IMR-90 (cell line): ENCODE measurements around the gene FH. TPM values are rescaled to one million over a fixed set of nuclear protein-coding genes. Genes with fewer than 3 reads are reported as not detected.

Experiments
- ATAC-seq: fragments of 200-7000 bp; cut with Tn5 transposase; 2 replicates; pipeline ENCODE4 v1.9.1; 2020; ENCODE audit warnings: low read depth, mild to moderate bottlenecking, moderate library complexity
- BruUV-seq: library from RNA; stranded (reverse); fragments of 400-500 nt; replicated peaks from 2 replicates; lab custom pipeline; 2021; lab: Mats Ljungman, UMichigan
- CTCF ChIA-PET: fragments of 300-600 bp; formaldehyde crosslinking; extraction: SDS; loops from one replicate; lab custom pipeline; 2021; ENCODE audit warnings: antibody characterized with exemption; lab: Yijun Ruan, JAX
- POLR2A ChIA-PET: fragments of 300-600 bp; sonication (Branson Sonifier 250); formaldehyde crosslinking; loops from one replicate; lab custom pipeline; 2022; ENCODE audit warnings: antibody characterized with exemption; ENCODE audit not compliant: unreplicated experiment; lab: Charles Lee
- DNase-seq: peaks from one replicate; pipeline ENCODE4 v3.0.0; 2013
- H2AFZ ChIP-seq: replicated peaks from 2 replicates; pipeline ENCODE3; 2013; ENCODE audit warnings: low read length, mild to moderate bottlenecking; ENCODE audit not compliant: poor library complexity
- H2AK5ac ChIP-seq: 2 replicates; pipeline ENCODE4 v1.6.1; 2013; ENCODE audit warnings: low read depth, low read length, inconsistent platforms
- H2AK9ac ChIP-seq: replicated peaks from 2 replicates; pipeline ENCODE3; 2013; ENCODE audit warnings: mild to moderate bottlenecking, low read depth, low read length, moderate library complexity; ENCODE audit not compliant: poor library complexity
- H2BK120ac ChIP-seq: 2 replicates; pipeline ENCODE4 v1.6.1; 2013; ENCODE audit warnings: low read depth, low read length, inconsistent platforms
- H2BK15ac ChIP-seq: 3 replicates; pipeline ENCODE4 v1.6.1; 2013; ENCODE audit warnings: low read depth, low read length, inconsistent platforms
- H2BK20ac ChIP-seq: 2 replicates; pipeline ENCODE4 v1.6.1; 2013; ENCODE audit warnings: low read depth, mild to moderate bottlenecking, inconsistent platforms, low read length, moderate library complexity
- H2BK5ac ChIP-seq: 2 replicates; pipeline ENCODE4 v1.6.1; 2013; ENCODE audit warnings: mild to moderate bottlenecking, low read depth, low read length, inconsistent platforms; ENCODE audit not compliant: poor library complexity, severe bottlenecking
- H3K14ac ChIP-seq: replicated peaks from 2 replicates; pipeline ENCODE4 v1.6.1; 2013; ENCODE audit warnings: low read depth, low read length, inconsistent platforms
- H3K18ac ChIP-seq: 2 replicates; pipeline ENCODE4 v1.6.1; 2013; ENCODE audit warnings: low read depth, low read length, control low read depth
- H3K23ac ChIP-seq: 2 replicates; pipeline ENCODE4 v1.6.1; 2013; ENCODE audit warnings: low read depth, low read length, inconsistent platforms
- H3K27ac ChIP-seq: 2 replicates; pipeline ENCODE4 v1.5.1; 2013; ENCODE audit warnings: mild to moderate bottlenecking, control low read depth, low read length; ENCODE audit not compliant: insufficient read depth
- H3K27me3 ChIP-seq: 2 replicates; pipeline ENCODE4 v1.6.1; 2013; ENCODE audit warnings: low read length; ENCODE audit not compliant: control insufficient read depth, insufficient read depth
- H3K36me3 ChIP-seq: 2 replicates; pipeline ENCODE4 v1.6.1; 2013; ENCODE audit warnings: low read length, mixed read lengths; ENCODE audit not compliant: control insufficient read depth, insufficient read depth
- H3K4ac ChIP-seq: 2 replicates; pipeline ENCODE4 v1.6.1; 2013; ENCODE audit warnings: low read depth, low read length, inconsistent platforms
- H3K4me1 ChIP-seq: 2 replicates; pipeline ENCODE4 v1.6.1; 2013; ENCODE audit warnings: low read length, mixed read lengths; ENCODE audit not compliant: control insufficient read depth, insufficient read depth
- H3K4me2 ChIP-seq: 2 replicates; pipeline ENCODE4 v1.6.1; 2013; ENCODE audit warnings: low read depth, mild to moderate bottlenecking, control low read depth, low read length, moderate library complexity
- H3K4me3 ChIP-seq: 2 replicates; pipeline ENCODE4 v1.5.1; 2013; ENCODE audit warnings: low read depth, mild to moderate bottlenecking, control low read depth, low read length, moderate library complexity; ENCODE audit not compliant: insufficient read depth
- H3K56ac ChIP-seq: 2 replicates; pipeline ENCODE4 v1.6.1; 2013; ENCODE audit warnings: low read length, inconsistent platforms; ENCODE audit not compliant: insufficient read depth; ENCODE audit errors: extremely low read depth
- H3K79me1 ChIP-seq, 2 experiments: 2 replicates each; pipeline ENCODE4 v1.6.1; 2013; ENCODE audit warnings: low read length in 2 of 2, inconsistent platforms in 1 of 2, low read depth in 1 of 2
- H3K9ac ChIP-seq: 2 replicates; pipeline ENCODE4 v1.6.1; 2013; ENCODE audit warnings: low read depth, low read length, control low read depth
- H3K9me1 ChIP-seq: 2 replicates; pipeline ENCODE4 v1.6.1; 2013; ENCODE audit warnings: low read length, inconsistent platforms; ENCODE audit not compliant: insufficient read depth
- H3K9me3 ChIP-seq: 2 replicates; pipeline ENCODE4 v1.6.1; 2013; ENCODE audit warnings: low read length; ENCODE audit not compliant: control insufficient read depth, insufficient read depth
- H4K20me1 ChIP-seq: 2 replicates; pipeline ENCODE4 v1.6.1; 2013; ENCODE audit warnings: low read length, inconsistent platforms; ENCODE audit not compliant: insufficient read depth
- H4K5ac ChIP-seq: 2 replicates; pipeline ENCODE4 v1.6.1; 2013; ENCODE audit warnings: mild to moderate bottlenecking, low read depth, low read length, control low read depth
- H4K8ac ChIP-seq, 2 experiments: 2 replicates each; pipeline ENCODE4 v1.6.1; 2013; ENCODE audit warnings: low read depth in 2 of 2, low read length in 2 of 2, control low read depth in 1 of 2, inconsistent platforms in 1 of 2
- H4K91ac ChIP-seq: 2 replicates; pipeline ENCODE4 v1.6.1; 2013; ENCODE audit warnings: low read depth, low read length, inconsistent platforms; ENCODE audit not compliant: insufficient read depth
- CHD1 ChIP-seq: IDR thresholded peaks from 2 replicates; pipeline ENCODE4 v1.6.1; 2012; ENCODE audit warnings: low read depth, low read length, improper control_type of control experiment
- MAFK ChIP-seq: IDR thresholded peaks from 2 replicates; pipeline ENCODE4 v1.6.1; 2012; ENCODE audit warnings: low read depth, low read length, improper control_type of control experiment
- MAZ ChIP-seq: IDR thresholded peaks from 2 replicates; pipeline ENCODE4 v1.6.1; 2012; ENCODE audit warnings: low read depth, mild to moderate bottlenecking, low read length, improper control_type of control experiment, moderate library complexity, borderline replicate concordance
- MXI1 ChIP-seq: IDR thresholded peaks from 2 replicates; pipeline ENCODE4 v1.6.1; 2012; ENCODE audit warnings: low read depth, mild to moderate bottlenecking, low read length, moderate library complexity, borderline replicate concordance
- RAD21 ChIP-seq: IDR thresholded peaks from 2 replicates; pipeline ENCODE4 v1.6.1; 2012; ENCODE audit warnings: low read length, improper control_type of control experiment
- RCOR1 ChIP-seq: IDR thresholded peaks from 2 replicates; pipeline ENCODE4 v1.6.1; 2012; ENCODE audit warnings: mild to moderate bottlenecking, low read length, improper control_type of control experiment; ENCODE audit not compliant: insufficient replicate concordance
- SMC3 ChIP-seq: fragments of 150-350 bp; IDR thresholded peaks from 2 replicates; pipeline ENCODE4 v1.6.1; 2016; ENCODE audit warnings: low read depth, mild to moderate bottlenecking, antibody characterized with exemption, low read length, moderate library complexity
- WGBS, 2 experiments: methylation state at CpG; one replicate each; pipeline versions ENCODE4 v1.1.5 to v1.1.7; 2013; ENCODE audit warnings: missing lambda C conversion rate in 2 of 2; ENCODE audit not compliant: insufficient read length in 1 of 2; ENCODE audit errors: extremely low coverage in 2 of 2; 5-methylcytosine and 5-hydroxymethylcytosine counted together
- dilution Hi-C: fragments of 300-500 bp; cut with HindIII; formaldehyde crosslinking; loops from one replicate; pipeline ENCODE4 v1.14.3; 2018; ENCODE audit warnings: low sequenced_read_pairs; ENCODE audit not compliant: unreplicated experiment
- in situ Hi-C: fragments of 300-500 bp; cut with MboI; formaldehyde crosslinking; loops from 3 replicates; pipeline ENCODE4 v1.14.3; 2019; ENCODE audit warnings: low sequenced_read_pairs, inconsistent platforms, mixed read lengths
- intact Hi-C: fragments of 100-400 bp; cut with micrococcal nuclease; formaldehyde crosslinking; loops from 2 replicates; pipeline ENCODE4 v1.10.0; 2022
- polyA plus RNA-seq, 3 experiments: library from polyadenylated mRNA; depleted of rRNA; stranded (reverse); fragments of >200 nt; gene quantifications; 2 replicates each; pipeline ENCODE4 v1.2.3, GENCODE V29; 2012; ENCODE audit warnings: low replicate concordance in 1 of 3
- total RNA-seq: library from RNA; depleted of rRNA; stranded (reverse); fragments of >200 nt; gene quantifications from 2 replicates; pipeline ENCODE4 v1.2.3, GENCODE V29; 2012
- TF ChIP-seq, protein P1 (sequence below): conservative IDR thresholded peaks from 2 replicates; pipeline ENCODE4 v1.5.1; 2012; ENCODE audit warnings: mild to moderate bottlenecking, low read depth, low read length, improper control_type of control experiment
- TF ChIP-seq, protein P2 (sequence below): fragments of 150-350 bp; IDR thresholded peaks from 2 replicates; pipeline ENCODE4 v1.6.1; 2016; ENCODE audit warnings: low read depth, mild to moderate bottlenecking, low read length, moderate library complexity, borderline replicate concordance
- TF ChIP-seq, protein P3 (sequence below): fragments of 150-350 bp; IDR thresholded peaks from 2 replicates; pipeline ENCODE4 v1.6.1; 2017; ENCODE audit warnings: mild to moderate bottlenecking, antibody characterized with exemption, low read length, low read depth

FH gene
- total and polyA plus RNA-seq, 2 of the 4 experiments (the other 2 are of a cell fraction), result 75.5 to 78.7 TPM

DNA sequence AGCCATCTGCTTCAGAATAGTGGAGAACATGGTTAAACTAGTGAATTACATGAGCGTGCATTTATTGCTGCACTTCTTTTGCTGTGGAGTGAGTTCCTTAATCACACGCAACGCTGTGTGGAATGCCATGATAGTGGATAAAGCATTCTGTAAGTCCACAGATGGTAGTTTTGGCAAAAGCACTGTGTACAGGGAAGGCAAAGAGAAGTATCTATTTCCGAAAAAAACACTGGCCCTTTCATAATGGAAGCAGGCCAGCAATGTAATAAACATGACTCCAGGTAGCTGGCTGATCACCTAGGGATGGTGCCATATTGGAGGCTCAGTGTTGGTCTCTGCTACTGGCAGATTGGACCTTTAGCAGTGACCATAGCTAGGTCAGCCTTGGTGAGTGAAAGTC, 67.6 kb downstream of the FH start:
- Histone ChIP-seq H4K91ac (no peak overlapping the region), H3K79me1 (no peaks in the 10 kb centered on the region), H3K14ac (no peak overlapping the region), H3K27ac (no peak overlapping the region), H3K4ac (no peak overlapping the region), H2AFZ (no peak overlapping the region), H2BK15ac (no peak overlapping the region), H4K8ac (no peak overlapping the region), H3K4me1 (no peaks in the 10 kb centered on the region), H3K9ac (no peak overlapping the region), H3K4me3 (no peak overlapping the region), H3K9me1 (no peaks in the 10 kb centered on the region), H2AK5ac (no peak overlapping the region), H3K4me2 (no peak overlapping the region), H2BK120ac (no peak overlapping the region), H2AK9ac (no peak overlapping the region), H3K18ac (no peak overlapping the region), H3K27me3 (no peaks in the 10 kb centered on the region), H3K23ac (no peak overlapping the region), H2BK20ac (no peak overlapping the region), H4K5ac (no peak overlapping the region), H3K9me3 (no peaks in the 10 kb centered on the region), H3K36me3 (no peaks in the 10 kb centered on the region), H2BK5ac (no peak overlapping the region), H4K20me1 (no peaks in the 10 kb centered on the region), H3K56ac (no peak overlapping the region)
- no peak for DNase-seq
- POLR2A ChIA-PET, result no interaction called here
- WGBS, 2 experiments, result 29% methylated on average over 1 of the region's 4 CpGs; no CpG with 5 or more reads in 1 of the 2 experiments
- ATAC-seq, result no peak
- dilution Hi-C loops, result no loop called here
- TF ChIP-seq, protein P1, sequence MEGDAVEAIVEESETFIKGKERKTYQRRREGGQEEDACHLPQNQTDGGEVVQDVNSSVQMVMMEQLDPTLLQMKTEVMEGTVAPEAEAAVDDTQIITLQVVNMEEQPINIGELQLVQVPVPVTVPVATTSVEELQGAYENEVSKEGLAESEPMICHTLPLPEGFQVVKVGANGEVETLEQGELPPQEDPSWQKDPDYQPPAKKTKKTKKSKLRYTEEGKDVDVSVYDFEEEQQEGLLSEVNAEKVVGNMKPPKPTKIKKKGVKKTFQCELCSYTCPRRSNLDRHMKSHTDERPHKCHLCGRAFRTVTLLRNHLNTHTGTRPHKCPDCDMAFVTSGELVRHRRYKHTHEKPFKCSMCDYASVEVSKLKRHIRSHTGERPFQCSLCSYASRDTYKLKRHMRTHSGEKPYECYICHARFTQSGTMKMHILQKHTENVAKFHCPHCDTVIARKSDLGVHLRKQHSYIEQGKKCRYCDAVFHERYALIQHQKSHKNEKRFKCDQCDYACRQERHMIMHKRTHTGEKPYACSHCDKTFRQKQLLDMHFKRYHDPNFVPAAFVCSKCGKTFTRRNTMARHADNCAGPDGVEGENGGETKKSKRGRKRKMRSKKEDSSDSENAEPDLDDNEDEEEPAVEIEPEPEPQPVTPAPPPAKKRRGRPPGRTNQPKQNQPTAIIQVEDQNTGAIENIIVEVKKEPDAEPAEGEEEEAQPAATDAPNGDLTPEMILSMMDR, result no peak
- TF ChIP-seq CHD1, result no peak
- TF ChIP-seq, protein P2, sequence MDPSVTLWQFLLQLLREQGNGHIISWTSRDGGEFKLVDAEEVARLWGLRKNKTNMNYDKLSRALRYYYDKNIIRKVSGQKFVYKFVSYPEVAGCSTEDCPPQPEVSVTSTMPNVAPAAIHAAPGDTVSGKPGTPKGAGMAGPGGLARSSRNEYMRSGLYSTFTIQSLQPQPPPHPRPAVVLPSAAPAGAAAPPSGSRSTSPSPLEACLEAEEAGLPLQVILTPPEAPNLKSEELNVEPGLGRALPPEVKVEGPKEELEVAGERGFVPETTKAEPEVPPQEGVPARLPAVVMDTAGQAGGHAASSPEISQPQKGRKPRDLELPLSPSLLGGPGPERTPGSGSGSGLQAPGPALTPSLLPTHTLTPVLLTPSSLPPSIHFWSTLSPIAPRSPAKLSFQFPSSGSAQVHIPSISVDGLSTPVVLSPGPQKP, result no peak
- no peak for TF ChIP-seq RCOR1
- TF ChIP-seq MAZ, result no peak
- no peak for TF ChIP-seq SMC3
- TF ChIP-seq, protein P3, sequence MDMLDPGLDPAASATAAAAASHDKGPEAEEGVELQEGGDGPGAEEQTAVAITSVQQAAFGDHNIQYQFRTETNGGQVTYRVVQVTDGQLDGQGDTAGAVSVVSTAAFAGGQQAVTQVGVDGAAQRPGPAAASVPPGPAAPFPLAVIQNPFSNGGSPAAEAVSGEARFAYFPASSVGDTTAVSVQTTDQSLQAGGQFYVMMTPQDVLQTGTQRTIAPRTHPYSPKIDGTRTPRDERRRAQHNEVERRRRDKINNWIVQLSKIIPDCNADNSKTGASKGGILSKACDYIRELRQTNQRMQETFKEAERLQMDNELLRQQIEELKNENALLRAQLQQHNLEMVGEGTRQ, result no peak
- TF ChIP-seq RAD21, result no peak
- no peak for TF ChIP-seq MXI1
- no peak for TF ChIP-seq MAFK
- intact Hi-C loops, result no loop called here
- CTCF ChIA-PET, result no interaction called here
- BruUV-seq, result no TSS peak
- in situ Hi-C loops, result no loop called here
